PC-3 (cell line): ENCODE measurements around the gene DLX6.

Source experiments
- EZH2 ChIP-seq: fragments of 300-600 bp; sonication (generic); IDR thresholded peaks from one replicate; pipeline ENCODE4 v1.6.1; 2017; ENCODE audit warnings: antibody characterized with exemption, mild to moderate bottlenecking, low read length; ENCODE audit not compliant: unreplicated experiment
- EZH2phosphoT487 ChIP-seq: fragments of 300-600 bp; sonication (generic); IDR thresholded peaks from 2 replicates; pipeline ENCODE4 v1.6.1; 2018; ENCODE audit warnings: mild to moderate bottlenecking, antibody characterized with exemption, low read length, borderline replicate concordance
- TF ChIP-seq, protein P1 (sequence below): fragments of 300-600 bp; sonication (generic); conservative IDR thresholded peaks from 2 replicates; pipeline ENCODE4 v1.5.1; 2017; ENCODE audit warnings: antibody characterized with exemption, low read depth, mild to moderate bottlenecking, low read length

DNA sequence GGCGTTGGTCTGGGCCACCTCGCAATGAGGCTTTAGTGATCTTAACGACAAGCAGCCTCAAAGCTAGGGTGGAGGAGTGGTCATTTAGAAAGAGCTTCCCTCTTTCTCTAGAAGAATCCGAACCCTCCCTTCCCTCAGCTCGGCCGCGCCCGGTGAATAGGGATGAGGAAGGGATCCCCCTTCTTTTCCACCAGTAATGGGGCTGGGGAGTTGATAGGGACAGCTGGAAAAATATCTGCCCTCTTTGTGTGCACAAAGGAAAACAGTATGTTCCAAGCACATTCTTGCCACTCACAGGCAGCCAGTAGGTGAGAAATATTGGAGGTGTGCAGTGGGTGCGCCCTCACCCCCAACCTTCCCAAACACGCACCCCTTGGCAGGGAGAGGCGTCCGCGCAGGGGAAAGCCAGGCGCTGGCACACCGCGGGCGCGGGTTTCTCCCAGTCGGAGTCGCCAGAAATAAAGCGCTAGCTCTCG is 12.8 kb downstream of the DLX6 start:
- TF ChIP-seq EZH2 (no peak), EZH2phosphoT487 (no peak)
- TF ChIP-seq, protein P1, sequence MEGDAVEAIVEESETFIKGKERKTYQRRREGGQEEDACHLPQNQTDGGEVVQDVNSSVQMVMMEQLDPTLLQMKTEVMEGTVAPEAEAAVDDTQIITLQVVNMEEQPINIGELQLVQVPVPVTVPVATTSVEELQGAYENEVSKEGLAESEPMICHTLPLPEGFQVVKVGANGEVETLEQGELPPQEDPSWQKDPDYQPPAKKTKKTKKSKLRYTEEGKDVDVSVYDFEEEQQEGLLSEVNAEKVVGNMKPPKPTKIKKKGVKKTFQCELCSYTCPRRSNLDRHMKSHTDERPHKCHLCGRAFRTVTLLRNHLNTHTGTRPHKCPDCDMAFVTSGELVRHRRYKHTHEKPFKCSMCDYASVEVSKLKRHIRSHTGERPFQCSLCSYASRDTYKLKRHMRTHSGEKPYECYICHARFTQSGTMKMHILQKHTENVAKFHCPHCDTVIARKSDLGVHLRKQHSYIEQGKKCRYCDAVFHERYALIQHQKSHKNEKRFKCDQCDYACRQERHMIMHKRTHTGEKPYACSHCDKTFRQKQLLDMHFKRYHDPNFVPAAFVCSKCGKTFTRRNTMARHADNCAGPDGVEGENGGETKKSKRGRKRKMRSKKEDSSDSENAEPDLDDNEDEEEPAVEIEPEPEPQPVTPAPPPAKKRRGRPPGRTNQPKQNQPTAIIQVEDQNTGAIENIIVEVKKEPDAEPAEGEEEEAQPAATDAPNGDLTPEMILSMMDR = no peak
